K562 (cell line): ENCODE measurements around the gene MYO18A. TPM values are rescaled to one million over a fixed set of nuclear protein-coding genes. Genes with fewer than 3 reads are reported as not detected.

ENCODE experiments used
- ATAC-seq: fragments of 200-7000 bp; cut with Tn5 transposase; 3 replicates; pipeline ENCODE4 v1.9.1; 2020; ENCODE audit warnings: moderate library complexity
- BruUV-seq: library from RNA; stranded (reverse); fragments of 400-500 nt; replicated peaks from 2 replicates; lab custom pipeline; 2021; lab: Mats Ljungman, UMichigan
- CTCF ChIA-PET: fragments of 300-600 bp; formaldehyde crosslinking; extraction: SDS; loops from one replicate; lab custom pipeline; 2021; ENCODE audit warnings: low intra/inter-chr PET ratio; lab: Yijun Ruan, JAX
- POLR2A ChIA-PET: fragments of 300-600, 350-650 bp; sonication (Branson Sonifier 250); formaldehyde crosslinking; extraction: SDS; loops from one replicate; lab custom pipeline; 2021; ENCODE audit warnings: antibody characterized with exemption, inconsistent platforms; lab: Yijun Ruan, JAX
- DNase-seq, 4 experiments: peaks; one replicate each; pipeline versions ENCODE4 v3.0.0 to v3.0.0-alpha.2; 2011 to 2018; ENCODE audit warnings: low spot score in 3 of 4, mixed read lengths in 3 of 4; ENCODE audit errors: extremely low read depth in 1 of 4
- FAIRE-seq: peaks from 2 replicates; lab custom pipeline; 2011; peaks lifted over from hg19 to GRCh38; lab: Jason Lieb, UNC
- H2AFZ ChIP-seq: 2 replicates; pipeline ENCODE4 v1.6.0; 2011; ENCODE audit warnings: low read depth, low read length, control low read depth, inconsistent platforms
- H3K27ac ChIP-seq: fragments of 200-600 bp; 3 replicates; pipeline ENCODE4 v1.8.0; 2011; ENCODE audit warnings: low read depth, mild to moderate bottlenecking, control low read depth, inconsistent platforms, low read length, moderate library complexity, mixed read lengths; ENCODE audit errors: extremely low read depth
- H3K27me3 ChIP-seq, 2 experiments: fragments of 300-600 bp in 1 of 2; 2 replicates in 1 of 2; 3 replicates in 1 of 2; pipeline versions ENCODE4 v1.6.0 to v1.8.0; 2011; ENCODE audit warnings: inconsistent platforms in 2 of 2, low read length in 2 of 2, mild to moderate bottlenecking in 1 of 2, mixed read lengths in 1 of 2, moderate library complexity in 1 of 2; ENCODE audit not compliant: control insufficient read depth in 2 of 2, insufficient read depth in 2 of 2
- H3K36me3 ChIP-seq: fragments of 300-600 bp; 3 replicates; pipeline ENCODE4 v1.8.0; 2011; ENCODE audit warnings: mild to moderate bottlenecking, low read length, inconsistent platforms; ENCODE audit not compliant: control insufficient read depth, insufficient read depth
- H3K4me1 ChIP-seq, 2 experiments: fragments of 200-600 bp in 1 of 2; replicated peaks in 1 of 2; 2 replicates in 1 of 2; 3 replicates in 1 of 2; pipeline versions ENCODE4 v1.5.1 to v1.8.0; 2011; ENCODE audit warnings: inconsistent platforms in 2 of 2, low read length in 2 of 2, mild to moderate bottlenecking in 1 of 2, mixed read lengths in 1 of 2, moderate library complexity in 1 of 2; ENCODE audit not compliant: control insufficient read depth in 2 of 2, insufficient read depth in 2 of 2
- H3K4me2 ChIP-seq: 2 replicates; pipeline ENCODE4 v1.6.1; 2011; ENCODE audit warnings: low read length, control low read depth, inconsistent platforms, mixed read lengths; ENCODE audit not compliant: insufficient read depth
- H3K4me3 ChIP-seq: fragments of 200-600 bp; sonication (generic), shearing (Covaris generic); 2 replicates; pipeline ENCODE4 v1.5.1; 2016; ENCODE audit warnings: control low read depth, inconsistent platforms
- H3K79me2 ChIP-seq: fragments of 200-600 bp; 3 replicates; pipeline ENCODE4 v1.8.0; 2011; ENCODE audit warnings: low read length, inconsistent platforms; ENCODE audit not compliant: control insufficient read depth, insufficient read depth
- H3K9ac ChIP-seq, 2 experiments: 2 replicates each; pipeline versions ENCODE4 v1.6.0 to v1.6.1; 2011; ENCODE audit warnings: low read depth in 2 of 2, low read length in 2 of 2, control low read depth in 1 of 2, inconsistent platforms in 1 of 2, mild to moderate bottlenecking in 1 of 2, mixed read lengths in 1 of 2; ENCODE audit not compliant: insufficient read depth in 1 of 2
- H3K9me1 ChIP-seq: one replicate; pipeline ENCODE4 v1.6.0; 2011; ENCODE audit warnings: inconsistent platforms, mild to moderate bottlenecking, low read length, moderate library complexity; ENCODE audit not compliant: control insufficient read depth, insufficient read depth
- H3K9me3 ChIP-seq: replicated peaks from 2 replicates; pipeline ENCODE4 v1.5.1; 2011; ENCODE audit warnings: low read depth, low read length, inconsistent platforms; ENCODE audit not compliant: control insufficient read depth, insufficient read depth
- H4K20me1 ChIP-seq: replicated peaks from 2 replicates; pipeline ENCODE4 v1.6.1; 2011; ENCODE audit warnings: low read length, inconsistent platforms, mixed read lengths; ENCODE audit not compliant: control insufficient read depth, insufficient read depth
- AFF1 ChIP-seq, 2 experiments: fragments of 450-650 bp; IDR thresholded peaks; 2 replicates each; pipeline ENCODE4 v1.6.1; 2018; ENCODE audit warnings: mild to moderate bottlenecking in 2 of 2, low read depth in 1 of 2; ENCODE audit not compliant: partially characterized antibody in 2 of 2
- ATF7 ChIP-seq: fragments of 450-650 bp; IDR thresholded peaks from 2 replicates; pipeline ENCODE4 v1.7.1; 2014; ENCODE audit warnings: mild to moderate bottlenecking, moderate library complexity
- ID3 ChIP-seq, 2 experiments: fragments of 250-450 bp in 1 of 2; fragments of 450-650 bp in 1 of 2; sonication (Bioruptor Pico) in 1 of 2; IDR thresholded peaks; 2 replicates each; pipeline versions ENCODE4 v1.6.1 to v1.8.0; 2016 to 2021; ENCODE audit warnings: mild to moderate bottlenecking in 2 of 2, moderate library complexity in 2 of 2, missing compliant biosample characterization in 1 of 2, missing genetic modification characterization in 1 of 2
- PCBP2 ChIP-seq: fragments of 200-400 bp; formaldehyde crosslinking; IDR thresholded peaks from 2 replicates; pipeline ENCODE4 v1.6.1; 2018; ENCODE audit warnings: low read length, low read depth, mild to moderate bottlenecking, moderate library complexity; ENCODE audit not compliant: poor library complexity, severe bottlenecking
- SPI1 ChIP-seq: IDR thresholded peaks from 2 replicates; pipeline ENCODE4 v1.6.1; 2011; ENCODE audit warnings: low read depth, low read length, control low read depth, borderline replicate concordance
- TFE3 ChIP-seq: fragments of 450-650 bp; formaldehyde crosslinking; IDR thresholded peaks from 2 replicates; pipeline ENCODE4 v1.4.0; 2020; ENCODE audit warnings: mild to moderate bottlenecking, mixed read lengths
- WGBS: fragments of 100-300 bp; shearing (Covaris generic); methylation state at CpG from one replicate; pipeline ENCODE4 v1.1.6; 2016; ENCODE audit warnings: low coverage, mixed read lengths; ENCODE audit not compliant: insufficient coverage; ENCODE audit errors: missing lambda C conversion rate; 5-methylcytosine and 5-hydroxymethylcytosine counted together
- in situ Hi-C: fragments of 300-500 bp; cut with MboI; formaldehyde crosslinking; loops from 4 replicates; pipeline ENCODE4 v1.15.0; 2018; ENCODE audit warnings: inconsistent platforms, mixed read lengths
- intact Hi-C: fragments of 100-400 bp; cut with micrococcal nuclease; formaldehyde crosslinking; loops from 2 replicates; pipeline ENCODE4 v1.14.2; 2022
- polyA plus RNA-seq, 8 experiments: library from polyadenylated mRNA; depleted of rRNA in 4 of 8; stranded (reverse) in 5 of 8; unstranded in 3 of 8; fragments of >200 nt; fragmentation: Nextera tagmentation in 2 of 8; fragmentation: Illumina TruSeq in 1 of 8; extraction: Ambion mirVana in 2 of 8; extraction: Trizol in 1 of 8; gene quantifications; 2 replicates each; pipeline versions ENCODE4 v1.2.1 to v1.2.3, GENCODE V29; 2011 to 2014; ENCODE audit warnings: inconsistent platforms in 1 of 8, missing spikeins in 1 of 8
- total RNA-seq, 7 experiments: library from RNA; depleted of rRNA in 6 of 7; stranded (reverse); fragments of >200 nt in 6 of 7; fragmentation: Illumina TruSeq in 2 of 7; extraction: Trizol in 2 of 7; gene quantifications; 2 replicates each; pipeline versions ENCODE4 v1.2.1 to v1.2.3, GENCODE V29; 2011 to 2021; ENCODE audit warnings: low replicate concordance in 1 of 7

Gene MYO18A
- total and polyA plus RNA-seq, 9 of the 15 experiments (the other 6 are each of a cell fraction or from before 2014, with no cell fraction given) = 2.5 to 65.4 (median 17.1) TPM

GRCh38 chr17:29063992-29064391, 116.2 kb downstream of the MYO18A start:
- no peak overlapping the region for H2AFZ ChIP-seq
- ChIA-PET CTCF (no interaction called here), POLR2A (interaction anchor here (0.6 to 1.4 kb wide), 4 partner anchors 11 to 63 kb away, joined by 3 to 4 read pairs (median 3); no protein-coding TSS in a partner anchor)
- BruUV-seq = no TSS peak
- TF ChIP-seq ATF7 (0 out of 2 replicates have a peak, but pooled peaks have one; percentile 24), ID3 (CRISPR knock-in tag; IDR thresholded peaks at IDR 0.05) (no peak), ID3 (tag; IDR thresholded peaks at IDR 0.05) (no peak), SPI1 (peak; percentile 82; the same call in 1 of the 2 replicates)
- intact Hi-C loops = loop anchor here (5.0 kb wide), 1 partner anchor 337 kb away; the partner anchor contains the start of genes NEK8 and TLCD1
- no peaks in the 10 kb centered on the region for H3K79me2 ChIP-seq
- H3K9me3 ChIP-seq = no peaks in the 10 kb centered on the region
- H3K4me1 ChIP-seq = peaks cover 2 to 6% of the 10 kb centered on the region in 2 experiments; a peak in 2 of 5 replicates
- H3K27me3 ChIP-seq = peaks cover 3 to 9% of the 10 kb centered on the region in 2 experiments; a peak in 3 of 5 replicates
- no peak overlapping the region for H3K4me3 ChIP-seq
- H3K27ac ChIP-seq = no peak overlapping the region
- no peaks in the 10 kb centered on the region for H3K36me3 ChIP-seq
- no peak overlapping the region for H3K4me2 ChIP-seq
- WGBS = 21% methylated on average over 7 of the region's 7 CpGs
- H3K9me1 ChIP-seq = no peaks in the 10 kb centered on the region
- no peaks in the 10 kb centered on the region for H4K20me1 ChIP-seq
- ATAC-seq (no peak), FAIRE-seq (no peak), DNase-seq (no peak)
- H3K9ac ChIP-seq = no peak overlapping the region
- in situ Hi-C loops = no loop called here

GRCh38 chr17:29062215-29062614, 118.0 kb downstream of the MYO18A start:
- ChIA-PET POLR2A (no interaction called here), CTCF (no interaction called here)
- WGBS = 62% methylated on average over 9 of the region's 9 CpGs
- H3K36me3 ChIP-seq = no peaks in the 10 kb centered on the region
- peaks cover 3 to 18% of the 10 kb centered on the region in 2 experiments; a peak in 3 of 5 replicates for H3K27me3 ChIP-seq
- no peaks in the 10 kb centered on the region for H3K9me3 ChIP-seq
- no peaks in the 10 kb centered on the region for H4K20me1 ChIP-seq
- no peak overlapping the region for H3K4me3 ChIP-seq
- FAIRE-seq (no peak), ATAC-seq (no peak), DNase-seq (no peak)
- H3K4me1 ChIP-seq = peaks cover 2 to 6% of the 10 kb centered on the region in 2 experiments; a peak in 2 of 5 replicates
- H3K79me2 ChIP-seq = no peaks in the 10 kb centered on the region
- no TSS peak for BruUV-seq
- no peak overlapping the region for H3K27ac ChIP-seq
- no peak overlapping the region for H2AFZ ChIP-seq
- no peak overlapping the region for H3K4me2 ChIP-seq
- intact Hi-C loops (loop anchor here (5.0 kb wide), 1 partner anchor 335 kb away; the partner anchor contains the start of genes NEK8 and TLCD1), in situ Hi-C loops (no loop called here)
- H3K9me1 ChIP-seq = no peaks in the 10 kb centered on the region
- H3K9ac ChIP-seq = no peak overlapping the region
- no peak for TF ChIP-seq AFF1 (IDR thresholded peaks at IDR 0.05; ENCODE audit: low read depth in 1 of 2, partially characterized antibody in 2 of 2)
- no peak for TF ChIP-seq TFE3 (CRISPR knock-in tag)
- no peak for TF ChIP-seq PCBP2
